IPS-NIHi7 (cell line): Measurements from ENCODE around the gene SLC12A7.

Experiments used
- DNase-seq: peaks from one replicate; pipeline ENCODE4 v3.0.0; 2012; ENCODE audit warnings: mixed read lengths; ENCODE audit errors: extremely low spot score

The SLC12A7 gene

GRCh38 chr5:1019001-1019905 is 92.6 kb downstream of the SLC12A7 start:
- no peak for DNase-seq

- no peak for DNase-seq
Measured at GRCh38 chr5:1018596-1018995, 93.3 kb downstream of the SLC12A7 start.

- no peak for DNase-seq
Measured at GRCh38 chr5:1017691-1018455, 94.0 kb downstream of the SLC12A7 start.

GRCh38 chr5:1017056-1017455 is 94.8 kb downstream of the SLC12A7 start:
- no peak for DNase-seq

GRCh38 chr5:1016476-1016875 is 95.4 kb downstream of the SLC12A7 start:
- DNase-seq: no peak

- DNase-seq: no peak
Measured at GRCh38 chr5:1016036-1016435, 95.8 kb downstream of the SLC12A7 start.

- DNase-seq: no peak
Measured at GRCh38 chr5:1015507-1015906, 96.4 kb downstream of the SLC12A7 start.

- no peak for DNase-seq
Measured at GRCh38 chr5:1014781-1015221, 97.1 kb downstream of the SLC12A7 start.

- no peak for DNase-seq
Measured at GRCh38 chr5:1014346-1014745, 97.5 kb downstream of the SLC12A7 start.

- no peak for DNase-seq
Measured at GRCh38 chr5:1013948-1014301, 97.9 kb downstream of the SLC12A7 start.

- no peak for DNase-seq
Measured at GRCh38 chr5:1013238-1013947, 98.5 kb downstream of the SLC12A7 start.

- DNase-seq: no peak
Measured at GRCh38 chr5:1012900-1013237, 99.0 kb downstream of the SLC12A7 start.

GRCh38 chr5:1012313-1012841 is 99.5 kb downstream of the SLC12A7 start:
- DNase-seq: no peak

- no peak for DNase-seq
Measured at GRCh38 chr5:1011741-1012312, 100.0 kb downstream of the SLC12A7 start.

GRCh38 chr5:1011226-1011631 is 100.6 kb downstream of the SLC12A7 start:
- peak; percentile 96 for DNase-seq

GRCh38 chr5:1010641-1011046 is 101.2 kb downstream of the SLC12A7 start:
- no peak for DNase-seq

GRCh38 chr5:1010181-1010510 is 101.7 kb downstream of the SLC12A7 start:
- no peak for DNase-seq

- DNase-seq: no peak
Measured at GRCh38 chr5:1009359-1010180, 102.3 kb downstream of the SLC12A7 start.

- peak; percentile 88 for DNase-seq
Measured at GRCh38 chr5:1008451-1009358, 103.2 kb downstream of the SLC12A7 start, which contains the start of gene NKD2. Gene NKD2, plus strand, starts transcription at chr5:1008802. Its CDS starts 256 bp downstream, at chr5:1009058.
